Measurements from ENCODE around the gene ZFPM1. TPM values are rescaled to one million over a fixed set of nuclear protein-coding genes. Genes with fewer than 3 reads are reported as not detected.
"Not testable (repeated sequence)": the region's sequence is repeated elsewhere in the genome, so short reads cannot be mapped to it uniquely, and the experiment has no call there.

ZFPM1 gene
- total RNA-seq, 1 donor from 2014 or later: 6.8 TPM

- peaks cover 2% of the 10 kb centered on the region for H3K27me3 Mint-ChIP-seq (ENCODE audit: unreplicated experiment)
- H3K36me3 Mint-ChIP-seq (ENCODE audit: low read depth, unreplicated experiment): no peaks in the 10 kb centered on the region
- H3K9me3 Mint-ChIP-seq (ENCODE audit: unreplicated experiment): no peaks in the 10 kb centered on the region
- H3K4me3 Mint-ChIP-seq (ENCODE audit: unreplicated experiment): no peak overlapping the region
- no peak for DNase-seq (ENCODE audit: low spot score)
- TF ChIP-seq, protein P1, sequence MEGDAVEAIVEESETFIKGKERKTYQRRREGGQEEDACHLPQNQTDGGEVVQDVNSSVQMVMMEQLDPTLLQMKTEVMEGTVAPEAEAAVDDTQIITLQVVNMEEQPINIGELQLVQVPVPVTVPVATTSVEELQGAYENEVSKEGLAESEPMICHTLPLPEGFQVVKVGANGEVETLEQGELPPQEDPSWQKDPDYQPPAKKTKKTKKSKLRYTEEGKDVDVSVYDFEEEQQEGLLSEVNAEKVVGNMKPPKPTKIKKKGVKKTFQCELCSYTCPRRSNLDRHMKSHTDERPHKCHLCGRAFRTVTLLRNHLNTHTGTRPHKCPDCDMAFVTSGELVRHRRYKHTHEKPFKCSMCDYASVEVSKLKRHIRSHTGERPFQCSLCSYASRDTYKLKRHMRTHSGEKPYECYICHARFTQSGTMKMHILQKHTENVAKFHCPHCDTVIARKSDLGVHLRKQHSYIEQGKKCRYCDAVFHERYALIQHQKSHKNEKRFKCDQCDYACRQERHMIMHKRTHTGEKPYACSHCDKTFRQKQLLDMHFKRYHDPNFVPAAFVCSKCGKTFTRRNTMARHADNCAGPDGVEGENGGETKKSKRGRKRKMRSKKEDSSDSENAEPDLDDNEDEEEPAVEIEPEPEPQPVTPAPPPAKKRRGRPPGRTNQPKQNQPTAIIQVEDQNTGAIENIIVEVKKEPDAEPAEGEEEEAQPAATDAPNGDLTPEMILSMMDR (IDR thresholded peaks at IDR 0.05; ENCODE audit: unreplicated experiment): no peak
- H3K4me1 Mint-ChIP-seq (ENCODE audit: unreplicated experiment): peaks cover 7% of the 10 kb centered on the region
- no peak overlapping the region for H3K27ac Mint-ChIP-seq (ENCODE audit: unreplicated experiment)
Measured at GRCh38 chr16:88480829-88481228, 27.7 kb downstream of the ZFPM1 start.

DNA sequence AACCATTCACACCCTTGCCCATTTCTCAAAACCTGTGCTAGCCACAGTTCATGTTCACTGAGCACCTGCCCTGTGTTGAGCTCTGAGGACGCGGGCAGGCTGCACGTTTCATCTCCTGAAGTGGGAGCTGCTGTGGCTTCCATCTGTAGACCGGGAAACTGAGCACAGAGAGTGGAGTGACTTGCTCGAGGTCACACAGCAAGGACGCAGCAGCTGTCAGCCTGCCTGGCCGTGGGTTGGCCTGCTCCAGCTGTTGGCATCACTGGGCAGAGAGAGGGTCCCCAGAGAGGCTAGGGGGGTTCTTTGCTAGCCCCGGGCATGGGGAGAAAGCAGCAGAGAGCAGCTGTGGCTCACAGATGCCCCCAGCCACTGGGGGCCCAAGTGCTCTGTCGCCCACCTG lies 28.8 kb downstream of the ZFPM1 start:
- no peak overlapping the region for H3K4me3 Mint-ChIP-seq (ENCODE audit: unreplicated experiment)
- H3K27me3 Mint-ChIP-seq (ENCODE audit: unreplicated experiment): peaks cover 3% of the 10 kb centered on the region
- TF ChIP-seq, protein P1 (IDR thresholded peaks at IDR 0.05; ENCODE audit: unreplicated experiment): no peak
- no peak overlapping the region for H3K27ac Mint-ChIP-seq (ENCODE audit: unreplicated experiment)
- peaks cover 7% of the 10 kb centered on the region for H3K4me1 Mint-ChIP-seq (ENCODE audit: unreplicated experiment)
- no peak for DNase-seq (ENCODE audit: low spot score)
- H3K36me3 Mint-ChIP-seq (ENCODE audit: low read depth, unreplicated experiment): no peaks in the 10 kb centered on the region
- no peaks in the 10 kb centered on the region for H3K9me3 Mint-ChIP-seq (ENCODE audit: unreplicated experiment)

DNA sequence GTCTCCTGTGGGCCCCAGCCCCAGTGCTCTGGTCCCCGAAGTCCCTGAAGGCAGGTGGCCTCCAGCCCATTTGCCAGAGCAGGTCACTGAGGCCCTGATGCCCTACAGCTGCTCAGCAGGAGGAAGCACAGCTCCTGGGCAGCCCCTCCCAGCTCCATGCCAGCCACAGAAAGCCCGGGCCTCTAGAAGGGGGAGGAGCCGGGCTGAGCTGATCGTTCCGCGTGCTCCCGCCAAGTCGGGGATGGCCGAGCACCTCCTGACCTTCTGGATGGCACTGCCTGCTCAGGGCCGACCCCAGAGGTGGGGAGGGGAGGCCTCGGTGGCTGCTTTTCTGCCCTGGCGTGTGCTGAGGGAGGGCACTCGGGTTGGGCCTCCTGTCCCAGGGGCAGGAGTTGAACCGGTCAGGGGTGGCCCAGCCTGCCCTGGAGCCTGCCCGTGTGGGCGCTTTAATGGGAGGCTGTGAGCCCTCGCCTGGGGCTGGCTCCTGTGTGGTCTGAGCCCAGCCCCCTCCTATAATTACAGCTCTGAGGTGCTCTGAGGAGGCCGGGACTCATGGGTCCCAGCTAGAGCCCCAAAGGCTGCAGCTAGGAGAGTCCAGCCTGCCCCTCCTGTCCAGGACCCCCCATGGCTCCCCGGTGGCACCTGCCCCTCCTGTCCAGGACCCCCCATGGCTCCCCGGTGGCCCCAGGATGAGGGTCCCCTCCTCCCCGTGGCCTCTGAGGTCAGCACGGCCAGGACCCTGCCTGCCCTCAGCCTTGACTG lies 29.7 kb downstream of the ZFPM1 start:
- no peak for DNase-seq (ENCODE audit: low spot score)
- Mint-ChIP-seq H3K9me3 (ENCODE audit: unreplicated experiment) (no peaks in the 10 kb centered on the region), H3K4me1 (ENCODE audit: unreplicated experiment) (peaks cover 7% of the 10 kb centered on the region), H3K4me3 (ENCODE audit: unreplicated experiment) (no peak overlapping the region), H3K36me3 (ENCODE audit: low read depth, unreplicated experiment) (no peaks in the 10 kb centered on the region), H3K27me3 (ENCODE audit: unreplicated experiment) (peaks cover 3% of the 10 kb centered on the region), H3K27ac (ENCODE audit: unreplicated experiment) (no peak overlapping the region)
- TF ChIP-seq, protein P1 (IDR thresholded peaks at IDR 0.05; ENCODE audit: unreplicated experiment): no peak

DNA sequence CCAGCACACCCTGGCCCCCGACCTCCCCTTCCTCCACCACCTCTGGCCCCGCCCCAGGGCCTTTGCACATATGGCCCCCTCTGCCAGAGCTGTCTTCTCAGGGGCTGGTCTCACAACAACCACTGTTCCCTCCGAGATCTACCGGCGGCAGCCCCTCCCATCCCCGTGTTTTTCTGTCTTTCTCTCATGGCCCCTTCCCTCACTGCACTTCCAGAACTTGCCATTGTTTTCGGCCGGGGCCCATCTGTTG lies 30.2 kb downstream of the ZFPM1 start:
- H3K36me3 Mint-ChIP-seq (ENCODE audit: low read depth, unreplicated experiment): peaks cover 1% of the 10 kb centered on the region
- H3K4me3 Mint-ChIP-seq (ENCODE audit: unreplicated experiment): no peak overlapping the region
- TF ChIP-seq, protein P1 (IDR thresholded peaks at IDR 0.05; ENCODE audit: unreplicated experiment): no peak
- peak overlapping the region; percentile 72 for H3K27ac Mint-ChIP-seq (ENCODE audit: unreplicated experiment)
- H3K4me1 Mint-ChIP-seq (ENCODE audit: unreplicated experiment): peaks cover 7% of the 10 kb centered on the region
- no peak for DNase-seq (ENCODE audit: low spot score)
- H3K27me3 Mint-ChIP-seq (ENCODE audit: unreplicated experiment): peaks cover 3% of the 10 kb centered on the region
- H3K9me3 Mint-ChIP-seq (ENCODE audit: unreplicated experiment): no peaks in the 10 kb centered on the region

GRCh38 chr16:88484505-88485365 lies 31.7 kb downstream of the ZFPM1 start:
- no peak overlapping the region for H3K27ac Mint-ChIP-seq (ENCODE audit: unreplicated experiment)
- peaks cover 4% of the 10 kb centered on the region for H3K36me3 Mint-ChIP-seq (ENCODE audit: low read depth, unreplicated experiment)
- H3K9me3 Mint-ChIP-seq (ENCODE audit: unreplicated experiment): no peaks in the 10 kb centered on the region
- no peak for DNase-seq (ENCODE audit: low spot score)
- no peak overlapping the region for H3K4me3 Mint-ChIP-seq (ENCODE audit: unreplicated experiment)
- TF ChIP-seq, protein P1 (IDR thresholded peaks at IDR 0.05; ENCODE audit: unreplicated experiment): no peak
- peaks cover 3% of the 10 kb centered on the region for H3K27me3 Mint-ChIP-seq (ENCODE audit: unreplicated experiment)
- H3K4me1 Mint-ChIP-seq (ENCODE audit: unreplicated experiment): peaks cover 7% of the 10 kb centered on the region

DNA sequence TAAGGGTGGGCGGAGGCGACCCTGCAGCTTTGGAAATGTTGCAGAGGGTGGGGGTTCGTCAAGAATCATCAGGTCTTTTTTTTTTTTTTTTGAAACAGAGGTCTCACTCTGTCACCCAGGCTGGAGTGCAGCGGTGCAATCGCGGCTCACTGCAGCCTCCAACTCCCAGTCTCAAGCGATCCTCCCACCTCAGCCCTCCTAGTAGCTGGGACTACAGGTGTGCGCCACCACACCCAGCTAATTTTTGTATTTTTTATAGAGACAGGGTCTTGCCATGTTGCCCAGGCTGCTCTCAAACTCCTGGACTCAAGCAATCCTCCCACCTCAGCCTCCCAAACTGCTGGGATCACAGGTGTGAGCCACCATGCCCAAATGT lies 32.3 kb downstream of the ZFPM1 start:
- not testable (repeated sequence) for H3K4me1 Mint-ChIP-seq (ENCODE audit: unreplicated experiment); H3K27ac Mint-ChIP-seq (ENCODE audit: unreplicated experiment); DNase-seq (ENCODE audit: low spot score); H3K4me3 Mint-ChIP-seq (ENCODE audit: unreplicated experiment); H3K36me3 Mint-ChIP-seq (ENCODE audit: low read depth, unreplicated experiment); H3K27me3 Mint-ChIP-seq (ENCODE audit: unreplicated experiment); H3K9me3 Mint-ChIP-seq (ENCODE audit: unreplicated experiment)
